ENCODE data around the gene ODAD4. TPM values are rescaled to one million over a fixed set of nuclear protein-coding genes. Genes with fewer than 3 reads are reported as not detected.

The ODAD4 gene
- total and polyA plus RNA-seq, 4 donors = 0.07 to 1.0 (median 0.23) TPM

GRCh38 chr17:41915566-41915965, 14.9 kb upstream of the ODAD4 start:
- Histone ChIP-seq H3K9ac (ENCODE audit: low read depth in 1 of 2, low read length in 2 of 2) (no peak overlapping the region), H3K27ac (ENCODE audit: low read depth in 1 of 2, low read length in 2 of 2) (no peak overlapping the region)
- WGBS = 80% methylated on average over 2 of the region's 2 CpGs

GRCh38 chr17:41917192-41917591, 13.2 kb upstream of the ODAD4 start:
- TF ChIP-seq RXRA (IDR thresholded peaks at IDR 0.05) = peak in 1 of 2 donors; percentile 17
- peak; percentile 12 for TF ChIP-seq SP1 (IDR thresholded peaks at IDR 0.05)
- no peak for TF ChIP-seq CTCF (IDR thresholded peaks at IDR 0.05; ENCODE audit: low read depth, low read length, missing input control)
- TF ChIP-seq HNF4G (IDR thresholded peaks at IDR 0.05) = no peak
- H3K4me1 ChIP-seq (ENCODE audit: control insufficient read depth in 4 of 4, insufficient read depth in 4 of 4, low read length in 3 of 4) = peaks cover 12 to 44% (median 33%) of the 10 kb centered on the region in 4 donors
- no peaks in the 10 kb centered on the region for H3K9me3 ChIP-seq (ENCODE audit: control insufficient read depth in 4 of 4, low read length in 3 of 4)
- H3K27ac ChIP-seq (ENCODE audit: low read depth in 1 of 2, low read length in 2 of 2) = peak overlapping the region; percentile 80 to 94
- H3K27me3 ChIP-seq (ENCODE audit: control insufficient read depth in 4 of 4, insufficient read depth in 4 of 4, low read length in 3 of 4) = no peaks in the 10 kb centered on the region
- 44% methylated on average over 4 of the region's 4 CpGs for WGBS
- no peak for DNase-seq (ENCODE audit: low spot score)
- no peak overlapping the region for H3K4me3 ChIP-seq (ENCODE audit: low read depth in 1 of 3, low read length in 3 of 3)
- H3K9ac ChIP-seq (ENCODE audit: low read depth in 1 of 2, low read length in 2 of 2) = no peak overlapping the region
- peaks cover 0 to 8% (median 3%) of the 10 kb centered on the region in 4 donors for H3K36me3 ChIP-seq (ENCODE audit: control insufficient read depth in 4 of 4, insufficient read depth in 3 of 4, low read depth in 1 of 4, low read length in 3 of 4)

More at GRCh38 chr17:41915566-41915965, 14.9 kb upstream of the ODAD4 start:
- H3K4me3 ChIP-seq (ENCODE audit: low read depth in 1 of 3, low read length in 3 of 3) = no peak overlapping the region
- H3K4me1 ChIP-seq (ENCODE audit: control insufficient read depth in 4 of 4, insufficient read depth in 4 of 4, low read length in 3 of 4) = peaks cover 12 to 43% (median 33%) of the 10 kb centered on the region in 4 donors
- no peaks in the 10 kb centered on the region for H3K27me3 ChIP-seq (ENCODE audit: control insufficient read depth in 4 of 4, insufficient read depth in 4 of 4, low read length in 3 of 4)
- no peaks in the 10 kb centered on the region for H3K9me3 ChIP-seq (ENCODE audit: control insufficient read depth in 4 of 4, low read length in 3 of 4)
- peaks cover 0 to 21% (median 12%) of the 10 kb centered on the region in 4 donors for H3K36me3 ChIP-seq (ENCODE audit: control insufficient read depth in 4 of 4, insufficient read depth in 3 of 4, low read depth in 1 of 4, low read length in 3 of 4)
- DNase-seq (ENCODE audit: low spot score) = no peak
- TF ChIP-seq FOXA2 (IDR thresholded peaks at IDR 0.05) (no peak), MAX (IDR thresholded peaks at IDR 0.05) (no peak), YY1 (IDR thresholded peaks at IDR 0.05) (no peak), TAF1 (conservative IDR thresholded peaks at IDR 0.05) (no peak), FOXA1 (IDR thresholded peaks at IDR 0.05) (no peak), GABPA (IDR thresholded peaks at IDR 0.05 in 1 of 2, conservative IDR thresholded peaks at IDR 0.05 in 1 of 2) (no peak)

GRCh38 chr17:41917679-41918313, 12.6 kb upstream of the ODAD4 start:
- H3K4me1 ChIP-seq (ENCODE audit: control insufficient read depth in 4 of 4, insufficient read depth in 4 of 4, low read length in 3 of 4) = peaks cover 12 to 44% (median 33%) of the 10 kb centered on the region in 4 donors
- no peak for TF ChIP-seq TAF1 (conservative IDR thresholded peaks at IDR 0.05)
- no peak for TF ChIP-seq CTCF (IDR thresholded peaks at IDR 0.05; ENCODE audit: low read depth, low read length, missing input control)
- no peak for TF ChIP-seq NR2F2 (IDR thresholded peaks at IDR 0.05)
- no peak for TF ChIP-seq RXRA (IDR thresholded peaks at IDR 0.05)
- TF ChIP-seq JUND (IDR thresholded peaks at IDR 0.05) = no peak
- no peak for TF ChIP-seq SP1 (IDR thresholded peaks at IDR 0.05)
- TF ChIP-seq REST (IDR thresholded peaks at IDR 0.05) = no peak
- no peak for TF ChIP-seq FOXA1 (IDR thresholded peaks at IDR 0.05)
- no peak for TF ChIP-seq HNF4G (IDR thresholded peaks at IDR 0.05)
- no peak for TF ChIP-seq MAX (IDR thresholded peaks at IDR 0.05)
- TF ChIP-seq EGR1 (IDR thresholded peaks at IDR 0.05; ENCODE audit: low read depth in 2 of 2) = no peak
- no peak for TF ChIP-seq HNF4A (conservative IDR thresholded peaks at IDR 0.05)
- no peak for TF ChIP-seq FOXA2 (IDR thresholded peaks at IDR 0.05)
- no peak for TF ChIP-seq ZBTB33 (IDR thresholded peaks at IDR 0.05)
- no peak for TF ChIP-seq GABPA (IDR thresholded peaks at IDR 0.05 in 1 of 2, conservative IDR thresholded peaks at IDR 0.05 in 1 of 2)
- no peak for TF ChIP-seq YY1 (IDR thresholded peaks at IDR 0.05)

More at GRCh38 chr17:41917679-41918313, 12.6 kb upstream of the ODAD4 start:
- WGBS = 7% methylated on average over 26 of the region's 26 CpGs
- Histone ChIP-seq H3K9me3 (ENCODE audit: control insufficient read depth in 4 of 4, low read length in 3 of 4) (no peaks in the 10 kb centered on the region), H3K36me3 (ENCODE audit: control insufficient read depth in 4 of 4, insufficient read depth in 3 of 4, low read depth in 1 of 4, low read length in 3 of 4) (peaks cover 0 to 2% (median 0%) of the 10 kb centered on the region in 4 donors), H3K9ac (ENCODE audit: low read depth in 1 of 2, low read length in 2 of 2) (peak overlapping the region; percentile 18 to 98), H3K27me3 (ENCODE audit: control insufficient read depth in 4 of 4, insufficient read depth in 4 of 4, low read length in 3 of 4) (no peaks in the 10 kb centered on the region), H3K4me3 (ENCODE audit: low read depth in 1 of 3, low read length in 3 of 3) (peak overlapping the region; percentile 81 to 93 (median 93)), H3K27ac (ENCODE audit: low read depth in 1 of 2, low read length in 2 of 2) (peak overlapping the region; percentile 80 to 94)
- DNase-seq (ENCODE audit: low spot score) = peak; percentile 80

Measured in liver (tissue), 9 donors.